Measurements from ENCODE around the gene KIAA1328. TPM values are rescaled to one million over a fixed set of nuclear protein-coding genes. Genes with fewer than 3 reads are reported as not detected.

KIAA1328 gene
- total and polyA plus RNA-seq, 2 donors (not counting 3 experiments of a cell fraction or from before 2014, with no cell fraction given), result 2.7 to 6.5 TPM

GRCh38 chr18:36808681-36809080, 20.2 kb upstream of the KIAA1328 start:
- DNase-seq (ENCODE audit: low read depth, low spot score) (no peak), FAIRE-seq (no peak)
- no peak overlapping the region for H3K4me2 ChIP-seq (ENCODE audit: insufficient read depth, low read length)
- no peaks in the 10 kb centered on the region for H3K9me1 ChIP-seq (replicated peaks; ENCODE audit: control insufficient read depth, extremely low read depth, insufficient read depth, low read length)
- H3K9me3 ChIP-seq (replicated peaks; ENCODE audit: control insufficient read depth, insufficient read depth, low read length), result no peaks in the 10 kb centered on the region
- H3K36me3 ChIP-seq (ENCODE audit: control insufficient read depth in 2 of 2, extremely low read depth in 1 of 2, insufficient read depth in 2 of 2, low read length in 2 of 2), result peaks cover 12 to 33% of the 10 kb centered on the region in 2 experiments
- H3K27ac ChIP-seq (ENCODE audit: insufficient read depth, low read depth, low read length), result no peak overlapping the region
- H2AFZ ChIP-seq (ENCODE audit: low read depth, low read length), result no peak overlapping the region
- no peak overlapping the region for H3K9ac ChIP-seq (replicated peaks; ENCODE audit: extremely low read depth, insufficient read depth, low read length)
- no peaks in the 10 kb centered on the region for H3K4me1 ChIP-seq (ENCODE audit: control insufficient read depth, extremely low read depth, insufficient read depth, low read length)
- BruUV-seq (replicated peaks), result no TSS peak
- TF ChIP-seq POLR2AphosphoS5 (IDR thresholded peaks at IDR 0.05; ENCODE audit: insufficient read depth, low read depth, low read length), result no peak
- TF ChIP-seq CTCF (IDR thresholded peaks at IDR 0.05; ENCODE audit: extremely low read depth in 1 of 2, insufficient read depth in 1 of 2, low read depth in 1 of 2, low read length in 2 of 2), result no peak
- TF ChIP-seq MYC (IDR thresholded peaks at IDR 0.05; ENCODE audit: low read depth, low read length), result no peak
- TF ChIP-seq JUN (IDR thresholded peaks at IDR 0.05; ENCODE audit: borderline replicate concordance, insufficient read depth, insufficient read length, low read depth), result no peak
- TF ChIP-seq POLR2A (IDR thresholded peaks at IDR 0.05; ENCODE audit: low read depth, low read length), result no peak
- no peak for TF ChIP-seq EZH2 (IDR thresholded peaks at IDR 0.05; ENCODE audit: borderline replicate concordance, low read depth, low read length, severe bottlenecking)
- TF ChIP-seq GATA2 (IDR thresholded peaks at IDR 0.05; ENCODE audit: insufficient read depth, insufficient read length, low read depth, low read length), result no peak
- TF ChIP-seq MAX (IDR thresholded peaks at IDR 0.05; ENCODE audit: insufficient read depth, insufficient read length), result no peak
- no peak for TF ChIP-seq FOS (IDR thresholded peaks at IDR 0.05; ENCODE audit: borderline replicate concordance, insufficient read depth, low read length)
- dilution Hi-C loops (cut with MboI; ENCODE audit: extremely low pct_ligation_motif_present, low sequenced_read_pairs), result no loop called here
- ChIA-PET POLR2A (no interaction called here), CTCF (interaction anchor here (0.6 to 3.6 kb wide), 6 partner anchors 10 to 121 kb away, joined by 3 to 47 read pairs (median 4); no protein-coding TSS in a partner anchor)
- no peaks in the 10 kb centered on the region for H4K20me1 ChIP-seq (replicated peaks; ENCODE audit: control insufficient read depth, extremely low read depth, insufficient read depth, low read length)
- no peaks in the 10 kb centered on the region for H3K27me3 ChIP-seq (ENCODE audit: control insufficient read depth in 2 of 2, insufficient read depth in 2 of 2, low read length in 2 of 2)
- peaks cover 4% of the 10 kb centered on the region for H3K79me2 ChIP-seq (ENCODE audit: control insufficient read depth, insufficient read depth, low read length)
- intact Hi-C loops (cut with micrococcal nuclease), result loop anchor here (1.0 to 5.0 kb wide), 3 partner anchors 39 to 711 kb away; no protein-coding TSS in a partner anchor
- H3K4me3 ChIP-seq (replicated peaks in 1 of 3; ENCODE audit: insufficient read depth in 1 of 3, low read depth in 1 of 3, low read length in 3 of 3), result no peak overlapping the region
